ENCODE measurements around the gene ASPSCR1.

The ASPSCR1 gene

GRCh38 chr17:81990836-81991683 lies 13.6 kb downstream of the ASPSCR1 start:
- DNase-seq (ENCODE audit: low read depth), result no peak
- TF ChIP-seq POLR2A (IDR thresholded peaks at IDR 0.05; ENCODE audit: extremely low read depth, insufficient read length), result no peak
- TF ChIP-seq MYC (IDR thresholded peaks at IDR 0.05; ENCODE audit: low read depth, low read length), result no peak
- TF ChIP-seq CTCF (IDR thresholded peaks at IDR 0.05; ENCODE audit: low read depth, low read length), result no peak
- TF ChIP-seq MAX (IDR thresholded peaks at IDR 0.05; ENCODE audit: low read depth, low read length), result no peak
- no peak overlapping the region for H3K4me3 ChIP-seq (ENCODE audit: low read depth, low read length)

DNA sequence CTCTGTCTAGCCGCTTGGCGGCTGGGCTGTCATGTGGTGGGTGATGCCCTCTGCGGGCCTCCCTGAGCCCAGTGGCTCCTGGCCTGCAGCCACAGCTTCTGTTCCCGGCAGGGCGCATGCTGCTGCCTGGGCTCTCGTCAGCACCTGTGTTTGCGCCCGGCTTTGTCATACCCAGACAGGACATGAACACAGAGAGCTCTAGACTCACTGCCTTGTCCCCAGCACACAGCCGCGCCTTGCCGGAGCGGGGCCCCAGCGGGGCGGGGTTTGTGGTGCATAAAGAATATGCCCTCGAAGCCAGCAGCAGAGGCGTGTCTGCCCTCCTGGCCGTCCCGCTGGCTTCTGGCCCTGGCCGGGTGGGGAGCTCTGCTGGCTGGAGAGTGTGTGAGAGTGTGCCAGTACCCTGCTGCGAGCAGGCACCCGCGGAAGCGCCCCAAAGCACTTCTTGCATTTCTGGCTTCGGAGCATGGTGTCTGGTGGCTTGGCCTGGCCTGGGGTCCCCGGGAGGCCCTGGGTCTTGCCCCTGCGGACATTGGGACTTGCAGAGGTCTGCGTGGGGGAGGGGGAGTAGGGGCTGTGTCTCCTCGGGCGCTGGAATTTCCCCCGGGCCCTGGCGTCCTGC lies 14.4 kb downstream of the ASPSCR1 start:
- no peak for DNase-seq (ENCODE audit: low read depth)
- no peak overlapping the region for H3K4me3 ChIP-seq (ENCODE audit: low read depth, low read length)
- TF ChIP-seq POLR2A (IDR thresholded peaks at IDR 0.05; ENCODE audit: extremely low read depth, insufficient read length) (no peak), MAX (IDR thresholded peaks at IDR 0.05; ENCODE audit: low read depth, low read length) (no peak), CTCF (IDR thresholded peaks at IDR 0.05; ENCODE audit: low read depth, low read length) (no peak), MYC (IDR thresholded peaks at IDR 0.05; ENCODE audit: low read depth, low read length) (no peak)

- TF ChIP-seq CTCF (IDR thresholded peaks at IDR 0.05; ENCODE audit: low read depth, low read length) (no peak), POLR2A (IDR thresholded peaks at IDR 0.05; ENCODE audit: extremely low read depth, insufficient read length) (no peak), MAX (IDR thresholded peaks at IDR 0.05; ENCODE audit: low read depth, low read length) (no peak), MYC (IDR thresholded peaks at IDR 0.05; ENCODE audit: low read depth, low read length) (no peak)
- DNase-seq (ENCODE audit: low read depth), result no peak
- H3K4me3 ChIP-seq (ENCODE audit: low read depth, low read length), result no peak overlapping the region
Observed at GRCh38 chr17:81992306-81993102, 15.1 kb downstream of the ASPSCR1 start.

- no peak for DNase-seq (ENCODE audit: low read depth)
- TF ChIP-seq POLR2A (IDR thresholded peaks at IDR 0.05; ENCODE audit: extremely low read depth, insufficient read length) (no peak), MYC (IDR thresholded peaks at IDR 0.05; ENCODE audit: low read depth, low read length) (no peak), MAX (IDR thresholded peaks at IDR 0.05; ENCODE audit: low read depth, low read length) (no peak), CTCF (IDR thresholded peaks at IDR 0.05; ENCODE audit: low read depth, low read length) (no peak)
- H3K4me3 ChIP-seq (ENCODE audit: low read depth, low read length), result no peak overlapping the region
Observed at GRCh38 chr17:81993729-81994592, 16.5 kb downstream of the ASPSCR1 start.
